Measurements from ENCODE around the gene MTHFR.

The MTHFR gene

GRCh38 chr1:11805422-11806306 lies at the start of gene MTHFR, which contains the start of gene CLCN6:
Gene MTHFR, minus strand, starts transcription at chr1:11805964. Its CDS starts 2,848 bp downstream, at chr1:11803116.
Gene CLCN6, plus strand, starts transcription at chr1:11806191. Its CDS starts 72 bp downstream, at chr1:11806263.
- peak; percentile 99 for DNase-seq (ENCODE audit: low read depth)

DNA sequence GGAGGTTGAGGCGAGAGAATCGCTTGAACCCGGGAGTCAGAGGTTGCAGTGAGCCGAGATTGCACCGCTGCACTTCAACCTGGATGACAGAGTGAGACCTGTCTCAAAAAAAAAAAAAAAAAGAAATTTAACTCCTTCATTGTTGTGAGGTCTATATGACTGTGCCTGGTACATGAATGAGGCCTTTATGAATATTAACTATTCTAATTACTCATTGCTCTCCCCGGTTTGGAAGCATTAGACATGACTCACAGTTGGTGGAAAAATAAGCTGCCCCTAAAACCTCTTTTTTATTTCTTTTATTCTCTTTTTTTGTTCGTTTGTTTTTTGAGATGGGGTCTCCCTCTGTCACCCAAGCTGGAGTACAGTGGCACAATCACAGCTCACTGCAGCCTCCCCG lies 49.7 kb upstream of the MTHFR start:
- no peak for DNase-seq (ENCODE audit: low read depth)

DNA sequence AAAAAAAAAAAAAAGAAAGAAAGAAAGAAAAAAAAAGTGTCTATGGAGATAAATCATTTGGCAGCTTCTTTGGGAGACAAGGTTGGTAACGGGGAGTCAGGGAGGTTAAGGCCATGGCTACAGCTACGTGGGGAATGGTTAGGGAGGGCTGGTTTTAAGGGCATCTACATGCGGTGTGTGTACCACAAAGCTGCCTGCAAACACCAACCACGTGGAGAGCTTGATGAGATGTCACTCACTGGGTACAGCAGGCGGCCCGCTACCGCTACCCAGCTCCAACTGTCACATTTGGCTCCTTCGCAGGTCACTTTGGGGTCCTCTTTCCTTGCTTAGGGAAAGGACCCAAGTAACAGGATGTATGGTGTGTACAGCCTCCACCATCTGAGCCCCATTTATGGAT lies 48.8 kb upstream of the MTHFR start:
- DNase-seq (ENCODE audit: low read depth) = no peak

DNA sequence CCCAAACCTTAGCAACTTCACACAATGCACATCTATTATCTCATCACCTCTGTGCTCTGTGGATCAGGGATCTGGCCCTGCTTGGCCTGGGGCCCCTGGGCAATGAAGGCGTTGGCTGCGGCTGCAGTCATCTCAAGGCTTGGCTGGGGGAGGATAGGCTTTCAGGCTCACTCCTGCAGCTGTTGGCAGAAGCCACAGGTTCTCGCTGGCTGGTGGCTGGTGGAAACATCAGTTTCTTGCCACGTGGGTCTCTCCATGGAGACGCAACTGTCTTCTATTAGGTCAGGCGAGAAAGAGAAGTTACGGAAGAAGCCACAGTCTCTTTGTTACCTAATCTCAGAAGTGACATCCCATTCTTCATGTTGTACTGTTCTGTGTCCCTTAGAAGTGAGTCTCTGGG lies 45.4 kb upstream of the MTHFR start:
- DNase-seq (ENCODE audit: low read depth) = no peak

DNA sequence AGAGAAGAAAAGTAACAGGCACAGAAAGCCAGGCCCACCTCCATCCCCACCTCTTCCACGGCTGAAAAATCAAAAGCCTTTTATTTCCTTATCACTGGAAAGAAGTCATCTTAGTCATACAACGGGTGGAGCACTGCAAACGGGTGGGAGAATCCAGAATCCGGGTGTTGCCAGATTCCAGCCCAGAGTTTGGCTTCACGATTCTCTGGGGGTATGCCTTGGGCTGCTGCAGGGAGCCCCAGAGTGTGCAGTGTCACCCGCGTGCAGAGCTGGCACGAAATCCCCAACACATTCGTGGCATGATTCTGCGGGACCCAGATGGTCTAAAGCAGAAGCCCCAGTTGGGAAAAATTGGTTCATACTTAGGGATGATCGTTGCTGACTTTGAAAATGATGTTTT lies 44.4 kb upstream of the MTHFR start:
- no peak for DNase-seq (ENCODE audit: low read depth)

DNA sequence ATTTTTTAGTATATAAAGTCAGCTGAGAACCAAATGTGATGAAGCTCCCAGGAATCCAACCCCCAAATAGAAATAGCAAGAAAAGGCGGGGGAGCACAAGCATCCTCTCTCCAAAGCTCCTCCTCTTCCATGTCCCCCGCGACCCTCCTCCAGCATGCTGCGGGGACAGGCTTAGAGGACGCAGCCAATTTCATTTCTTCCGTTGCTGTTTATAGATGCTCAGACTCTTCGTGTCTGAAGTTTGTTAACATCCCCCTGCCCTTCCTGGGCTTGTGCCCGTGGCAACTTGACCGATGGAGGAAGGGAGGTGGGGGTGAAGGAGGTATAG lies 42.6 kb upstream of the MTHFR start:
- DNase-seq (ENCODE audit: low read depth) = peak; percentile 31

DNA sequence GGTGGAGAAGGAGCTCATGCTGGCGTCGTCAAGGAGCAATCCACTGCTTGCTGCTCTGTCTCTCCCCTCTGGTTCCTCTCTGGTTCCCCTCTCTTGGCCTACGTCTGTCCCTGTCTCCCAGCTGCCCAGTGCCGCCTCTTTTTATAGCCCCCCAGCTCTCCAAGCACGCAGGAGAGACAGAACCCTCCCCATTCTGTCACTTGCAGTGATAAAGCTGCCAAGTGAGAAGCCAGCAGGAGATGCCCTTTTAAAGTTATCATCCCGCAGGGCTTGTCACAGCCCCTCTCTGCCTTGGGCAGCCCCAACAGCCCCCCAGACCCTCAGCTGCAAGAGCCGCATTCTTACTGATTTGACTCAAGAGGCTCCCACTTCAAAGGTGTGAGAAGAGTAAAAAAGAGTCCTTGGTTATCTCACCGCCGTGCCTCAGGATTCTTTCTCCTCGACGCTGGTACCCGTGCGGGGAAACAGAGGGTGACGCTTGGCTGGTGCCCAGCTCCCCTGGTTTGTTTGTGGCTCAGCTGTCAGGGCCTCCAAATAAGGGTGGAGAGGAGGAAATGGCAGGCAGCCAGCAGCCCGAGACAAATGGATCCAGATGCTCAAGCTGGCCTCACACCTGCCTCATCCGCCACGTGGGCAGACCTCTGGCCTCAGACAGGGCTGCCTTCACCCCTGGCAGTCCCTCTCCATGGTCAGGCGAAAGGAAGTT lies 42.1 kb upstream of the MTHFR start, which contains the start of gene NPPA:
Gene NPPA (minus strand): TSS at position 117 of the 706 bp plus-strand sequence. CDS start 99 bp downstream, at position 18.
- DNase-seq (ENCODE audit: low read depth) = no peak

GRCh38 chr1:11845641-11846335 lies 40.0 kb upstream of the MTHFR start:
- peak; percentile 33 for DNase-seq (ENCODE audit: low read depth)

DNA sequence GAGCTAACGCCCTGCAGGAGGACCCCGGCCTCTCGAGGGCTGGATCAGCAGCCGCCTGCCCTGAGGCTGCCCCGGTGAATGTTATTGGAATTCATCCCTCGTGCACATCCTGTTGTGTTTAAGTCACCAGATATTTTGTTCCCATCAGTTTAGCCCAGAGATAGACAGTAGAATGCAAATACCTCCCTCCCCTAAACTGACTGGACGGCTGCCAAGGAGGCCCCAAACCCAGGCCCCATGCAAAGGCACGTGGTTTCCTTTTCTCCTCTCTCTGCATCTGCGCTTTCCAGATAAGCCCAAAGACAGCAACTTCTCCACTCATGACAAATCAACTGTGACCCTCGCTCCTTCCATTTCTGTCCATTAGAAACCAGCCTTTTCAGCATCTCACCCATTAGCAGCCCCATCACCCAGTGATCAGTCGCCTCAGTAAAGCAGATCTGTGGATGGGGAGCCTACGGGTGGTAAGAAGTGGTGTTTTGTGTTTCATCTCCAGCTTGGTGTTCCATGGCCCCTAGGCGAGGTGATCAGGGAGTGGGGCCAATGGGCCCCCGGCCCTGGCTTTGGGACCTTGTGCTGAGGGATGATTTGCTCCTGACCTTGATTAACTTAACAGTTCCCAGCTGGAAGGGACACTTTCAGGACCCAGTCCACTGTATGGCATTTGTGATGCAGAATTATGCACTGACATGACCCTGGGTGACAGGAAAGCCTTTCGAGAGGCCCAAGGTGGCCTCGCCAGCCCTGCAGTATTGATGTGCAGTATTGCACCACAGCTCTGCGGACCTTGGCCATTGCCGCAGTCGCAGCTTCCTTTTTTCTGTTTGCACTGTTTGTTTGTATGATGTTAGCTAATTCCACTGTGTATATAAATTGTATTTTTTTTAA lies 36.6 kb upstream of the MTHFR start:
- DNase-seq (ENCODE audit: low read depth) = peak; percentile 37

DNA sequence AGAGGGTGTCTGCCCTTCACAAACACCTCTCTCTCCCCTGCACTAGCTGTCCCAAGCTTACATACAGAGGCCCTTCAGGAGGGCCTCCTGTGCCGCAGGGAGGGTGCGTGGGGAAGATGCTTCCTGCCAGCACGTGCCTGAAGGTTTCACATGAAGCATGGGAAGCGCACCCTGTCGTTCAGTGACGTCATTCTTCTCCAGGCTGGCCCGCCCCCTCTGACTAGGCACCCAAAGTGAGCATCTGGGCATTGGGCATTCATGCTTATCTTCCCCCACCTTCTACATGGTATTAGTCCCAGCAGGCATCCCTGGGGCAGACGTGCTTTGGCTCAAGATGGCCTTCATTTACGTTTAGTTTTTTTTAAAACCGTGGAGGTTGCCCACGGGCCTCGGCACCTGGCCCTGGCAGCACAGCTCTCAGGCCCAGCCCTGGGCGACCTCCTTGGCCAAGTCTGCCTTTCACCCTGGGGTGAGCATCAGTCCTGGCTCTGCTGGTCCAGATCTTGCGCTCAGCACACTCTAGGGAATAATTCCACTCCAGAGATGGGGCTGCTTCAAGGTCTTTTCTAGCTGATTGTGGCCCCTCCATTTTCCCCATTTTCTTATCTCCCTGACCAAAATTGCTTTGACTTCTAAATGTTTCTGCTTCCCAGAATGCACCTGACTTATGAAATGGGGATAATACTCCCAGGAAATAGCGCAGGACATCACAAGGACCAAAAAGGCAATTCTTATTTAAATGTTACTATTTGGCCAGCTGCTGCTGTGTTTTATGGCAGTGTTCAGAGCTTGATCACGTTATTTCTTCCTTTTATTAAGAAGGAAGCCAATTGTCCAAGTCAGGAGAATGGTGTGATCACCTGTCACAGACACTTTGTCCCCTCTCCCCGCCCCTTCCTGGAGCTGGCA lies 35.7 kb upstream of the MTHFR start:
- DNase-seq (ENCODE audit: low read depth) = no peak

DNA sequence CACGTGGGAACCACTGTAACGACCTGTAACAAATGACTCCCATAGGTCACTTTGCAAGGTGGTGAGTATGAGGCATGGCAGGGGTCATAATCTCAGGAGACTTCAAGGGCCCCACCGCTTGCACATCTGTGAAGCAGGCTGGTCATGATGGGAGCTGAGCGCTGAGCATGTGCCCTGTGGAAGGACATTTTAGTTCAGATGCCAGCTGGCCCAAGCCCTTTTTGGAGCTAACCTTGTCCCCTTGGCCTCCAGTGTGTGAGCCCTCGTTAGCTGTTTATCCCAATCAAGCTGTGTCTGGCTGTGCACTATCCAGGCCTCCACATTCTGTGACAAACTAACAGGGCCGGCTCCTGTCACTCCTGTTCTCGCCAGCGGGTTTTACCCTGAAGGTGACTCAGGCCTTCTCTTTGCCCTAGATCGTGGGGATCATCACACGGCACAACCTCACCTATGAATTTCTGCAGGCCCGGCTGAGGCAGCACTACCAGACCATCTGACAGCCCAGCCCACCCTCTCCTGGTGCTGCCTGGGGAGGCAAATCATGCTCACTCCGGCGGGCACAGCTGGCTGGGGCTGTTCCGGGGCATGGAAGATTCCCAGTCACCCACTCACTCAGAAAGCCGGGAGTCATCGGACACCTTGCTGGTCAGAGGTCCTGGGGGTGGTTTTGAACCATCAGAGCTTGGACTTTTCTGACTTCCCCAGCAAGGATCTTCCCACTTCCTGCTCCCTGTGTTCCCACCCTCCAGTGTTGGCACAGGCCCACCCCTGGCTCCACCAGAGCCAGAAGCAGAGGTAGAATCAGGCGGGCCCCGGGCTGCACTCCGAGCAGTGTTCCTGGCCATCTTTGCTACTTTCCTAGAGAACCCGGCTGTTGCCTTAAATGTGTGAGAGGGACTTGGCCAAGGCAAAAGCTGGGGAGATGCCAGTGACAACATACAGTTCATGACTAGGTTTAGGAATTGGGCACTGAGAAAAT lies 34.3 kb upstream of the MTHFR start:
- no peak for DNase-seq (ENCODE audit: low read depth)

DNA sequence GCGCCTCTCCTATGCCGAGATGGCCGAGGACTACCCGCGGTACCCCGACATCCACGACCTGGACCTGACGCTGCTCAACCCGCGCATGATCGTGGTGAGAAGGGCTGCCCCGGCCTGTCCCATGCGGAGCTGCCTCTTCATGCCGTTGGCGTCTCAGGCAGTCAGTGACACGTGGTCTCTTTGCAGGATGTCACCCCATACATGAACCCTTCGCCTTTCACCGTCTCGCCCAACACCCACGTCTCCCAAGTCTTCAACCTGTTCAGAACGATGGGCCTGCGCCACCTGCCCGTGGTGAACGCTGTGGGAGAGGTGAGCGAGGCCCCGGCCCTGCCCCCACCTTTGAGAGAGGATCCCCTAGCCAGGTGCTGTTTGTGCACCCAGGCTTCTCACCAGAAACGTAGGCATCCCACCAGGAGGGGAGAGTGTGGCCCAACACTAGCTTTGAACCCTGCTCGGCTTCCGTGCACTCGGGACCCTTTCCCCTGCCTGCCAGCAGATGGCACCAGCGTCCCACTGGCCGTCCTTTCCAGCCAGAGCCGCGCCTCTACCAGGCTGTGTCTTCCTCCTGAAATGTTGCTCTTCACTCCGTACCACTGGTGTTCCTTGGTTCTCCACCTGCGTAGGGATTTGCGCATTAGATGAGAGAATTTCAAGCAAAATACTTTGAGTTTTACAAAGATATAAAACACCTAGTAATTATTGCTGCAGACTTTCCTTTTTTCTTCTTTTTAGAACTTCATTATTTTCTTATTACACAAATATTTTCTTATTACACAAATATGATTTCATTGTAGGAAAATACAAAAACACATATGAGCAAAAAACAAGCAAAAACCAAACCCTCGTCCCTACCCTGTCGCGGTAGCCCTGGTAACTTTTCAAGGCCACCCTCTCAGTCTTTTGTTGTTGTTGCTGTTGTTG lies 32.8 kb upstream of the MTHFR start:
- peak; percentile 66 for DNase-seq (ENCODE audit: low read depth)

DNA sequence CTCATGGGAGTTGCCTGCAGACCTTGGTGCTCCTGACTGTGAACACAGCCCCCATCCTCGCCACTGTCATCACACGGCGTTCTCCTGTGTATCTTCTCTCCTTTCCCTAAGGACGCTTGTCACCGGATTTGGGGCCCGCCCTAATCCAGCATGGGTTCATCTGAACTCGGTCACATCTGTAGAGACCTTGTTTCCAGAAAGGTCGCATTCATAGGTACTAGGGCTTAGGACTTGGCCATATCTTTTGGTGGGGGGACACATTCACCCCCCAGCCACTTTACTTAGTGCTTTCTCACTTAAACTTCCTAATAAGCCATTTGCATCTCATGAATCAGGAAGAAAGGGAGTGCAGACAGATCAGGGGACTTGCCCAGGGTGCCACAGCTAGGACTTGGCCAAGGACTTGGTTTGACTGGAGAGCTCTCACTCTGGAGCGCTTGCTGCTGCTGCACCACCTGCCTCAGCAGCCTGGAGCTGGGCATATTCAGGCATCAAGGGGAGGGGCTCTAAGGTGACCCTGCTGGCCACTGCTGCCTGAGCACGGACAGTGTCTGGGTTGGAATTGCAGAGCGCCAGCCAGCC lies 32.1 kb upstream of the MTHFR start:
- no peak for DNase-seq (ENCODE audit: low read depth)

DNA sequence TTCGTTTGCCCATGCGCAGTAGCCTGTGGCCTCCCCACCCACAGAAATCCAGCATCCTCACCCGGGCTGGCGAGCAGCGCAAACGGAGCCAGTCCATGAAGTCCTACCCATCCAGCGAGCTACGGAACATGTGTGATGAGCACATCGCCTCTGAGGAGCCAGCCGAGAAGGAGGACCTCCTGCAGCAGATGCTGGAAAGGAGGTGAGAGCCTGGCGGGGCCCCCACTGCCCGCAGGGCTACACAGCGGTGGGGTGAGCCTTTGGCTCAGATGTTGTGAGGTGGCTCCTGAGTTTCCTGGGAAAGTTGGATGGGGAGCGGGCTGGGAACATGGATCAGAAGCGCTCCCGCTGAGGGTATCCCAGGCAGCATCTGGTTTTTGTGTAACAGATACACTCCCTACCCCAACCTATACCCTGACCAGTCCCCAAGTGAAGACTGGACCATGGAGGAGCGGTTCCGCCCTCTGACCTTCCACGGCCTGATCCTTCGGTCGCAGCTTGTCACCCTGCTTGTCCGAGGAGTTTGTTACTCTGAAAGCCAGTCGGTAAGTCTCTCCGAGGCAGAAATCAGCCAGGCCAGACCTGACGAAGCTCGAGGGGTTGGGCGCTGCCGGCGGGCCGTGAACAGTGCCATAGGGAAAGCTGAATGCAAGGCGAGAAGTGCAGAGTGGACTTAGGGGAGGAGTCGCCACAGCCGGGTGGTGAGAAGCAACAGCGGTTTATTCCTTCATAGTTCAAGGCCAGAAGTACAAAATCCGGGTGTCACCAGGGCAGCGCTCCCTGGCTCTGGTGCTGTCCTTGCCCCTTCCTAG lies 31.4 kb upstream of the MTHFR start:
- DNase-seq (ENCODE audit: low read depth) = no peak

GRCh38 chr1:11835441-11836225 lies 29.9 kb upstream of the MTHFR start:
- no peak for DNase-seq (ENCODE audit: low read depth)

DNA sequence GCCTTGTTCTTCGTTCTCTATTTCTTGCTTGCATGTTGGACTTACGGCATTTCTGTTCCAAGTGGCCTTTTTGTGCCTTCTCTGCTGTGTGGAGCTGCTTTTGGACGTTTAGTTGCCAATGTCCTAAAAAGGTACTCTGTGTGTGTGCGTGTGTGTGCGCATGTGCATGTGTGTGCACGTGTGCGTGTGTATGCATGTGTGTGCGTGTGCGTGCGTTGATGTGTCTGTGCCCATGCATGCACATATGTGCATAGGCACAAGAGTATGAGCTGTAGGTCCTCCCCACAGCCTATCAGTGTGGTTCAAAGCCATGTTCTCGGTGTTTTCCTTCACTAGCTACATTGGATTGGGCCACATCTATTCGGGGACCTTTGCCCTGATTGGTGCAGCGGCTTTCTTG lies 28.1 kb upstream of the MTHFR start:
- DNase-seq (ENCODE audit: low read depth) = no peak
